ENCODE data around the gene DIPK1C. TPM values are rescaled to one million over a fixed set of nuclear protein-coding genes. Genes with fewer than 3 reads are reported as not detected.

DIPK1C gene
- total RNA-seq, 1 experiment from 2014 or later = not detected

GRCh38 chr18:74440808-74441427 lies 16.2 kb downstream of the DIPK1C start:
- CTCF ChIA-PET = no interaction called here
- H3K4me1 ChIP-seq (replicated peaks; ENCODE audit: insufficient read depth) = no peaks in the 10 kb centered on the region

GRCh38 chr18:74438091-74438490 lies 19.0 kb downstream of the DIPK1C start:
- H3F3A ChIP-seq (ENCODE audit: insufficient read depth, low read depth) = no peaks in the 10 kb centered on the region
- no TSS peak for BruUV-seq (replicated peaks)
- no peaks in the 10 kb centered on the region for H4K20me1 ChIP-seq (ENCODE audit: insufficient read depth)
- no peaks in the 10 kb centered on the region for H3K9me2 ChIP-seq (ENCODE audit: insufficient read depth)
- no peak overlapping the region for H3K4me2 ChIP-seq
- no peak for DNase-seq
- CTCF ChIA-PET = no interaction called here
- no peak overlapping the region for H2AFZ ChIP-seq
- intact Hi-C loops (cut with micrococcal nuclease; ENCODE audit: unreplicated experiment) = no loop called here
- H3K4me1 ChIP-seq (replicated peaks; ENCODE audit: insufficient read depth) = no peaks in the 10 kb centered on the region
- H3K4me3 ChIP-seq = no peak overlapping the region
- H3K27ac ChIP-seq = no peak overlapping the region
- H3K9me3 ChIP-seq (ENCODE audit: insufficient read depth, low read depth) = no peaks in the 10 kb centered on the region
- peaks cover 96% of the 10 kb centered on the region for H3K27me3 ChIP-seq (ENCODE audit: insufficient read depth, low read depth)
- POLR2A ChIA-PET (ENCODE audit: unreplicated experiment) = no interaction called here
- TF ChIP-seq EZH2 (IDR thresholded peaks at IDR 0.05; ENCODE audit: low read depth) (no peak), CTCF (conservative IDR thresholded peaks at IDR 0.05) (no peak)
- no peaks in the 10 kb centered on the region for H3K36me3 ChIP-seq (ENCODE audit: low read depth)
- H3K79me2 ChIP-seq (ENCODE audit: low read depth) = no peaks in the 10 kb centered on the region

More at GRCh38 chr18:74440808-74441427, 16.2 kb downstream of the DIPK1C start:
- POLR2A ChIA-PET (ENCODE audit: unreplicated experiment) = no interaction called here
- Histone ChIP-seq H3K36me3 (ENCODE audit: low read depth) (no peaks in the 10 kb centered on the region), H3K4me2 (no peak overlapping the region), H3K27me3 (ENCODE audit: insufficient read depth, low read depth) (peaks cover 96% of the 10 kb centered on the region), H3F3A (ENCODE audit: insufficient read depth, low read depth) (no peaks in the 10 kb centered on the region), H3K9me3 (ENCODE audit: insufficient read depth, low read depth) (no peaks in the 10 kb centered on the region), H3K4me3 (no peak overlapping the region), H4K20me1 (ENCODE audit: insufficient read depth) (no peaks in the 10 kb centered on the region), H3K9me2 (ENCODE audit: insufficient read depth) (no peaks in the 10 kb centered on the region), H3K27ac (no peak overlapping the region), H2AFZ (no peak overlapping the region), H3K79me2 (ENCODE audit: low read depth) (no peaks in the 10 kb centered on the region)
- no TSS peak for BruUV-seq (replicated peaks)
- DNase-seq = no peak
- intact Hi-C loops (cut with micrococcal nuclease; ENCODE audit: unreplicated experiment) = no loop called here
- TF ChIP-seq EZH2 (IDR thresholded peaks at IDR 0.05; ENCODE audit: low read depth) (no peak), CTCF (conservative IDR thresholded peaks at IDR 0.05) (no peak)

- Histone ChIP-seq H3K4me2 (no peak overlapping the region), H3K4me1 (replicated peaks; ENCODE audit: insufficient read depth) (no peaks in the 10 kb centered on the region), H3K79me2 (ENCODE audit: low read depth) (no peaks in the 10 kb centered on the region), H3K9me2 (ENCODE audit: insufficient read depth) (no peaks in the 10 kb centered on the region), H3K27me3 (ENCODE audit: insufficient read depth, low read depth) (peaks cover 96% of the 10 kb centered on the region), H2AFZ (no peak overlapping the region), H3K4me3 (no peak overlapping the region), H4K20me1 (ENCODE audit: insufficient read depth) (no peaks in the 10 kb centered on the region), H3F3A (ENCODE audit: insufficient read depth, low read depth) (no peaks in the 10 kb centered on the region), H3K9me3 (ENCODE audit: insufficient read depth, low read depth) (no peaks in the 10 kb centered on the region), H3K27ac (no peak overlapping the region), H3K36me3 (ENCODE audit: low read depth) (no peaks in the 10 kb centered on the region)
- no TSS peak for BruUV-seq (replicated peaks)
- DNase-seq = no peak
- intact Hi-C loops (cut with micrococcal nuclease; ENCODE audit: unreplicated experiment) = no loop called here
- ChIA-PET CTCF (no interaction called here), POLR2A (ENCODE audit: unreplicated experiment) (no interaction called here)
- TF ChIP-seq CTCF (conservative IDR thresholded peaks at IDR 0.05) (no peak), EZH2 (IDR thresholded peaks at IDR 0.05; ENCODE audit: low read depth) (no peak)
Measured at GRCh38 chr18:74436158-74436769, 20.8 kb downstream of the DIPK1C start.
